HG03135 (cell line): ENCODE measurements around the gene FGFR4.

Experiments used
- ATAC-seq: cut with Tn5 transposase; IDR thresholded peaks from one replicate; pipeline ENCODE4 v1.9.1; 2021; ENCODE audit warnings: mild to moderate bottlenecking, moderate library complexity; ENCODE audit not compliant: unreplicated experiment

FGFR4 gene

GRCh38 chr5:177131019-177131320 is 44.3 kb downstream of the FGFR4 start:
- ATAC-seq, result no peak

- no peak for ATAC-seq
These were observed 44.8 kb downstream of the FGFR4 start for GRCh38 chr5:177131352-177132135.

- peak; percentile 3 for ATAC-seq
These were observed 45.7 kb downstream of the FGFR4 start for GRCh38 chr5:177132136-177133095.

DNA sequence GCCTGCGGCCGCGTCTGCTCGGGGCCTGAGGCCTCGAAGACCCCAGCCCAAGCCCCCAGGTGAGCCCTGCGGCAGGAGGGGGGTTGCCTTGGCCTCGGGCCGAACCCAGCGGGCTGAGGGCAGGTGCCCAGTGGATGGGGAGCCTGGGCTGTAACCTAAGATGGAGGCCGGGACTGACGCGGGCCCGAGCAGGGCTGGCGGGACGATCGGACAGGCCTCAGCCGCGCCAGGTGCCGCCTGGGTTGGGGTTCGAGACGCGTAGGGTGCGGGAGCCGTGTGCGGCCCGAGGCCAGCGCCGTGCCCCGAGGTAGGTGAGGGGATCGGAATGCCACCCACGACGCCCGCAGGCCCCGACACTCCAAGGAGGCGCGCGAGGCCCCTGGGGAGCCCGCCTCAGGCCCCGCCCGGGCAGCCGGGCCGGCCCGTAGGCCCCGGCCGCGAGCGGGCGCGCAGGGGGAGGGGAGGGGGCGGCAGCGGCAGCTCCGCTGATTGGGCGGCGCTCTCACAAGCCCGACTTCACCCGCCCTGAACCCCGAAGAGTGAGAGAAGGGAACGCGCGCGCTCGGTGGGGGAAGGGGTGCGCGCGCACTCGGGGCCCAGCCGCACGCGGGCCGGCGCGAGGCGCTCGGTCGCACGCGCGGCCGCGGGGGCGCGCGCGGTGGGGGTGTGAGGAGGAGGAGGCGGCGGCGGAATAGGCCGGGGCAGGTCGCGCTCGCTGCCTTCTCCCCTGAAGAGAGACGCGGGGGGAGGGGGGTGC is 46.6 kb downstream of the FGFR4 start, which contains the start of gene NSD1:
TSS of gene NSD1 (plus strand) at position 678 of the 757 bp plus-strand sequence. CDS start 1,331 bp downstream, outside the sequence.
- ATAC-seq, result peak; percentile 65

- peak; percentile 31 for ATAC-seq
These were observed 47.4 kb downstream of the FGFR4 start for GRCh38 chr5:177133853-177134696.

- ATAC-seq, result no peak
These were observed 48.0 kb downstream of the FGFR4 start for GRCh38 chr5:177134697-177135225.

DNA sequence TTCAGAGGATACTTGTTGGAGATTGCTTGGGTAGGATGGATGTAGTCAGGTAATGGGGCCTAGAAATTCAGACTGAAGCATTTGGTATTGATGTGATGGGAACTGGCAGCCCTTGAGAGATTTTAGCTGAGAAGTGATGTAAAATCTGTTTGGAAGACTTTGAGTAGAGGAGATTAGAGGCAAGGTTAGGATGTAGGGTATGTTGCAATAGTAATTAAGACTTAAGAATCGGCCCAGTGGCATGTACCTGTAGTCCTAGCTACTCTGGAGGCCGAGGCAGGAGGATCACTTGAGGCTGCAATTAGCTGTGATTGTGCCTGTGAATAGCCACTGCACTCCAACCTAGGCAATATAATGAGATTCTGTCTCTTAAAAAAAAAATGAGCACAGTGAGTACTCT is 53.6 kb downstream of the FGFR4 start:
- ATAC-seq, result no peak

DNA sequence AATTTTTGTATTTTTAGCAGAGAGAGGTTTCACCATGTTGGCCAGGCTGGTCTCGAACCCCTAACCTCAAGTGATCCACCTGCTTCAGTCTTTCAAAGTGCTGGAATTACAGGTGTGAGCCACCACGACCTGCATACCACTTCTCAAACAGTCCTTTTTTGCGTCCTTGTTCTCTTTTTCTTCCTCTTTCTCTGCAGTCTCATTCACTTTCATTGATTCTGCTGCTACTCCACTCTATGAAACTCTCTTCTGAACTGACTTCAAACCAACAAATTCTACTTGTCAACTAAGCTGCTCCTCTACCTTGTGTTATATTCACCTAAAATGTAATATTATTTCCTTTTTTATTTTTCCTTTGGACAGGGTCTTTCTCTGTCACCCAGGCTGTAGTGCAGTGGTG is 54.8 kb downstream of the FGFR4 start:
- ATAC-seq, result no peak

DNA sequence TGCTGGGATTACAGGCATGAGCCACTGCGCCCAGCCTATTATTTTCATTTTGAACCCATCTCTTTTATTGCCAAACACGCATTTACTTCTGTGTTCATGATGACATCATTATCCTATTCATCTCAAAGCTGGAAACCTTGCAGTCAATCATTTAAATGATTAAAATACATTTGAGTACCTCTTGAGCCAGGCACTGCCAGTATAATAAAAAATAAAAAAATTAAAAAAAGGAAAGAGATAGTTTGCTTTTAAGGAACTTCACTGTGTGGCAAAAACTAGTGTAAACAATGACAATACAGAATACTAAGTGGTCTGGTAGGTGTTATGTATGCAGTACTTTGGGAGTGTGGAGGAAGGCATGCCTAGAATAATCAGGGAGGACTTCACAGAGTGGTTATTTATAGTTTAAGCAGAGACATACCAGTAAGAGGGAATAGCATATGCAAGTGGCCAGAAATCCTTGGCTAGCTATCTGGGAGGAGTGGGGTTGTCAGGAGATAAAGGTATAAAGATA is 55.4 kb downstream of the FGFR4 start:
- ATAC-seq, result no peak

DNA sequence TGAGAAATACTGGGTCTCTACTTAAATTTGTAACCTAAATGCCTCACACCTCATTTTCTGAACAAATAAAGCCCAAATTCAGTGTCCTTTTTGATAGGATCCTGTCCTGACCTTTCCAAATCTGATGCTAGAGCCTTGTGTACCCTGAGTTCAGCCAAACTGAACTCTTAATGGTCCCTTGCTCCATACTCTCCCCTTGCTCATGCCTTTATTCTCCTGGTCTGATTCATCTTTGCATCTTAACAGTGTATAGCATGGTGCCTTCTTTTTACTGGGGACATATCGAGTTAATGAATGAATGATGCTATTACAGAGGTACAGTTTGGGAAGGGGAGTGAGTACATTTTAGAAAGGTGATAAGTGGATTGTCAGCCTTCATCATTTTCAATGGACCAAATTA is 56.1 kb downstream of the FGFR4 start:
- ATAC-seq, result no peak

DNA sequence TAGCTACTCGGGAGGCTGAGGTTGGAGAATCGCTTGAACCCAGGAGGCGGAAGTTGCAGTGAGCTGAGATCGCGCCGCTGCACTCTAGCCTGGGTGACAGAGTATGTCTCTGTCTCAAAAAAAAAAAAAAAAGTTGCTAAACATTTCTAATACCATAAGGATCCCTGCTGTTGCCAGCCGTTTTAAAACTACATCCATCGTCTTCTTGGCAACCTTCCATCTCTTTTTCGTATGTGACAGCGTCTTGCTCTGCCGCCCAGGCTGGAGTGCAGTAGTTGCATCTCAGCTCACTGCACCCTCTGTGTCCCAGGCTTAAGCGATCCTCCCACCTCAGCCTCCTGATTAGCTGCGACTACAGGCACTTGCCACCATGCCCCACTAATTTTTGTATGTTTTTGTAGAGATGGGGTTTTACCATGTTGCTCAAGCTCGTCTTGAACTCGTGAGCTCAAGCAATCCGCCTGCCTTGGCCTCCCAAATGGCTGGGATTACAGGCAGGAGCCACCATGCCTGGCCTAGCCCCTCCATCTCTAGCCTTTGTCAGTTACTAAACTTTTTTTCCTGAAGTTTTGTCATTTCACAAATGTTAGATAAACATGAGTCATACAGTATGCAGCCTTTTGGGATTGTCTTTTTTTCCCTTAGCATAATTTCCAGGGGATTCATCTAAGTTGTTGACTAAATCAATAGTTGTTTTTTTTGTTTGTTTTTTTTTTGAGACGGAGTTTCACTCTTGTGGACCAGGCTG is 60.4 kb downstream of the FGFR4 start:
- ATAC-seq, result no peak
